Smooth muscle cell (in vitro differentiated cells): Measurements from ENCODE around the gene FRYL. TPM values are rescaled to one million over a fixed set of nuclear protein-coding genes. Genes with fewer than 3 reads are reported as not detected.

Experiments used
- DNase-seq: peaks from one replicate; lab custom pipeline; 2025; ENCODE audit not compliant: unreplicated experiment; lab: John Stamatoyannopoulos, UW
- H2AFZ ChIP-seq: fragments of 200-600 bp; sonication (generic); 2 replicates; pipeline ENCODE4 v1.6.0; 2016; ENCODE audit warnings: antibody characterized with exemption, low read depth, mild to moderate bottlenecking
- H3F3A ChIP-seq: fragments of 200-600 bp; sonication (generic); 2 replicates; pipeline ENCODE4 v1.6.0; 2017; ENCODE audit warnings: antibody characterized with exemption, low read depth
- H3K27ac ChIP-seq: fragments of 200-600 bp; sonication (generic); 2 replicates; pipeline ENCODE4 v1.5.1; 2016; ENCODE audit warnings: low read depth, mild to moderate bottlenecking
- H3K27me3 ChIP-seq: fragments of 200-600 bp; sonication (generic); 2 replicates; pipeline ENCODE4 v1.6.1; 2016; ENCODE audit warnings: low read depth, mild to moderate bottlenecking
- H3K36me3 ChIP-seq: fragments of 200-600 bp; sonication (generic); 2 replicates; pipeline ENCODE4 v1.5.1; 2016; ENCODE audit warnings: low read depth
- H3K4me1 ChIP-seq: fragments of 200-600 bp; sonication (generic); 2 replicates; pipeline ENCODE4 v1.5.1; 2016; ENCODE audit warnings: low read depth
- H3K4me2 ChIP-seq: fragments of 200-600 bp; sonication (generic); 2 replicates; pipeline ENCODE4 v1.6.0; 2016; ENCODE audit warnings: mild to moderate bottlenecking
- H3K4me3 ChIP-seq: fragments of 200-600 bp; sonication (generic); 2 replicates; pipeline ENCODE4 v1.5.1; 2016; ENCODE audit warnings: mild to moderate bottlenecking
- H3K79me2 ChIP-seq: fragments of 200-600 bp; sonication (generic); 2 replicates; pipeline ENCODE4 v1.6.0; 2016; ENCODE audit warnings: low read depth, mild to moderate bottlenecking
- H3K9ac ChIP-seq: fragments of 200-600 bp; sonication (generic); 2 replicates; pipeline ENCODE4 v1.6.0; 2016; ENCODE audit warnings: low read depth
- H3K9me3 ChIP-seq: fragments of 200-600 bp; sonication (generic); replicated peaks from 2 replicates; pipeline ENCODE4 v1.5.1; 2016; ENCODE audit warnings: low read depth
- H4K20me1 ChIP-seq: fragments of 200-600 bp; sonication (generic); 2 replicates; pipeline ENCODE4 v1.6.0; 2016; ENCODE audit warnings: low read depth
- WGBS: methylation state at CpG from one replicate; pipeline ENCODE4 v1.1.7; 2016; ENCODE audit warnings: low lambda C conversion rate; 5-methylcytosine and 5-hydroxymethylcytosine counted together
- polyA plus RNA-seq: library from polyadenylated mRNA; unstranded; fragments of >200 nt; fragmentation: Nextera tagmentation; extraction: Ambion mirVana; gene quantifications from 2 replicates; pipeline ENCODE4 v1.2.1, GENCODE V29; 2016
- total RNA-seq: library from RNA; depleted of rRNA; stranded (reverse); fragments of >200 nt; gene quantifications from 2 replicates; pipeline ENCODE4 v1.2.3, GENCODE V29; 2014
- TF ChIP-seq, protein P1 (sequence below): fragments of 200-600 bp; sonication (generic); IDR thresholded peaks from 2 replicates; pipeline ENCODE4 v1.5.1; 2017; ENCODE audit warnings: borderline replicate concordance, mild to moderate bottlenecking, antibody characterized with exemption; ENCODE audit not compliant: insufficient read depth, poor library complexity, severe bottlenecking

FRYL gene
- total and polyA plus RNA-seq, 2 experiments from 2014 or later: 14.9 to 56.6 TPM

DNA sequence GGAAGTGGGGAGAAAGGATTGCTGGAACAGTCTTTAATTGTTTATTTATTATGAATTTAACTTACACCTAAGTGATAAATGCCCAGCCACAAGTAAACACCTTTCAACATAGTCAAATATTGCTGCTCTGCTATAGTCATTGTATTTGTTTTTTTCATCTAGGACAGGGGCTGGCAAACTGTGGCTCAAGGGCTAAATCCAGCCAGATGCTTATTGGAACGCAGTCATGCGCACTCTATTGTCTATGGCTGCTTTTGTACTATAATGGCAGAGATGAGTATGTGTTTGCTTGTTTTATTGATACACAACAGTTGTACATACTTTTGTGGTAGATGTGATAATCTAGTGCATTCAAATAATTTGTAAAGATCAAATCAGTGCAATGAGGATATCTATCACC, 194.7 kb downstream of the FRYL start:
- Histone ChIP-seq H3K4me1 (no peaks in the 10 kb centered on the region), H3F3A (no peaks in the 10 kb centered on the region), H3K79me2 (no peaks in the 10 kb centered on the region), H3K4me3 (no peak overlapping the region), H3K4me2 (no peak overlapping the region), H4K20me1 (no peaks in the 10 kb centered on the region), H3K36me3 (peaks cover 19% of the 10 kb centered on the region), H3K9me3 (no peaks in the 10 kb centered on the region), H3K27me3 (no peaks in the 10 kb centered on the region), H3K9ac (no peak overlapping the region), H3K27ac (no peak overlapping the region), H2AFZ (no peak overlapping the region)
- TF ChIP-seq, protein P1, sequence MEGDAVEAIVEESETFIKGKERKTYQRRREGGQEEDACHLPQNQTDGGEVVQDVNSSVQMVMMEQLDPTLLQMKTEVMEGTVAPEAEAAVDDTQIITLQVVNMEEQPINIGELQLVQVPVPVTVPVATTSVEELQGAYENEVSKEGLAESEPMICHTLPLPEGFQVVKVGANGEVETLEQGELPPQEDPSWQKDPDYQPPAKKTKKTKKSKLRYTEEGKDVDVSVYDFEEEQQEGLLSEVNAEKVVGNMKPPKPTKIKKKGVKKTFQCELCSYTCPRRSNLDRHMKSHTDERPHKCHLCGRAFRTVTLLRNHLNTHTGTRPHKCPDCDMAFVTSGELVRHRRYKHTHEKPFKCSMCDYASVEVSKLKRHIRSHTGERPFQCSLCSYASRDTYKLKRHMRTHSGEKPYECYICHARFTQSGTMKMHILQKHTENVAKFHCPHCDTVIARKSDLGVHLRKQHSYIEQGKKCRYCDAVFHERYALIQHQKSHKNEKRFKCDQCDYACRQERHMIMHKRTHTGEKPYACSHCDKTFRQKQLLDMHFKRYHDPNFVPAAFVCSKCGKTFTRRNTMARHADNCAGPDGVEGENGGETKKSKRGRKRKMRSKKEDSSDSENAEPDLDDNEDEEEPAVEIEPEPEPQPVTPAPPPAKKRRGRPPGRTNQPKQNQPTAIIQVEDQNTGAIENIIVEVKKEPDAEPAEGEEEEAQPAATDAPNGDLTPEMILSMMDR: no peak
- 96% methylated on average over 2 of the region's 2 CpGs for WGBS
- DNase-seq: no peak

DNA sequence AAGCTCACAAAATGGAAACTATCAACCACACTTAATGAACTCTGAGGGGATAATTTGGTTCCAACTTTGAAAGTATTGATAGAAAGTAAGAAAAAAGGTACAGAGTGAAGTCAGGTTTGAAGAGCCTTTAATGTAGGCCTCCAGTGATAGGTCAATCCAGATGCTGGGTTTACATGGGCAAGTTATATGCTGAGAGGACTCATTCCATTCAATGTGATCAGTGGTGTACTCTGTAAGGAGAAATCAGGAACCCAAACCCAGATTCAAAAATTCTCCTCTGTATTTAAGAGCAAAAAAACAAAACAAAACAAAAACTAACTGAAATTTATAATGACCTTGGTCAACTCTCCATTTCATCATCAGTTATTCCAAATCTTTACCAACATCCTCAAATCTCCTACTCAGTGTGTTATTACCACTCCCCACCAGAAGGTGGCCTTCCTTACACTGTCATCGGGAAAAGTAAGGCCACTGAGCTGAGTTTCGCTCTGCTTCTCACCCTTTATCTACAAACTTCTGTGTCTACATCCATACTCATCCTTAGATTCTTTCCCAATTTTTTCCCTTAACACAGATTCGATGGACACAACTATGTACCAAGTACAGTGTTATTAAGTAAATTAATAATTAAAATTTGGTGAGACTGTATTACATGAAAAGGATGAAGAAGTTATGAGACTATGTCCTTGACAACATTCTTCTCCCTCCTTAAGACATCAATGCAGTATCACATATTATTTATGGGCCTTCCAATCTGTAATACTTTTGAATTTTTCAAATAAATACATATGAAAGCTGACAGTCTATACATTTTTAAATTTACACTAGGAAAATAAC, 201.7 kb downstream of the FRYL start:
- H3K36me3 ChIP-seq: peaks cover 11% of the 10 kb centered on the region
- H3K79me2 ChIP-seq: no peaks in the 10 kb centered on the region
- H2AFZ ChIP-seq: no peak overlapping the region
- peak overlapping the region; percentile 13 for H3K27ac ChIP-seq
- no peak overlapping the region for H3K4me3 ChIP-seq
- H3K9ac ChIP-seq: no peak overlapping the region
- WGBS: 19% methylated on average over 3 of the region's 3 CpGs
- no peaks in the 10 kb centered on the region for H4K20me1 ChIP-seq
- no peaks in the 10 kb centered on the region for H3K27me3 ChIP-seq
- no peak overlapping the region for H3K4me2 ChIP-seq
- H3K9me3 ChIP-seq: no peaks in the 10 kb centered on the region
- peaks cover 9% of the 10 kb centered on the region for H3F3A ChIP-seq
- no peak for DNase-seq
- TF ChIP-seq, protein P1: peak; percentile 88
- no peaks in the 10 kb centered on the region for H3K4me1 ChIP-seq

GRCh38 chr4:48575964-48576363, 204.1 kb downstream of the FRYL start:
- H3K9ac ChIP-seq: no peak overlapping the region
- peaks cover 9% of the 10 kb centered on the region for H3F3A ChIP-seq
- H3K27me3 ChIP-seq: no peaks in the 10 kb centered on the region
- H4K20me1 ChIP-seq: no peaks in the 10 kb centered on the region
- no peak overlapping the region for H3K4me2 ChIP-seq
- H3K9me3 ChIP-seq: no peaks in the 10 kb centered on the region
- H3K4me1 ChIP-seq: no peaks in the 10 kb centered on the region
- TF ChIP-seq, protein P1: no peak
- H3K4me3 ChIP-seq: no peak overlapping the region
- 84% methylated on average over 6 of the region's 6 CpGs for WGBS
- no peak overlapping the region for H2AFZ ChIP-seq
- H3K79me2 ChIP-seq: no peaks in the 10 kb centered on the region
- H3K36me3 ChIP-seq: peaks cover 3% of the 10 kb centered on the region
- DNase-seq: no peak
- H3K27ac ChIP-seq: no peak overlapping the region

DNA sequence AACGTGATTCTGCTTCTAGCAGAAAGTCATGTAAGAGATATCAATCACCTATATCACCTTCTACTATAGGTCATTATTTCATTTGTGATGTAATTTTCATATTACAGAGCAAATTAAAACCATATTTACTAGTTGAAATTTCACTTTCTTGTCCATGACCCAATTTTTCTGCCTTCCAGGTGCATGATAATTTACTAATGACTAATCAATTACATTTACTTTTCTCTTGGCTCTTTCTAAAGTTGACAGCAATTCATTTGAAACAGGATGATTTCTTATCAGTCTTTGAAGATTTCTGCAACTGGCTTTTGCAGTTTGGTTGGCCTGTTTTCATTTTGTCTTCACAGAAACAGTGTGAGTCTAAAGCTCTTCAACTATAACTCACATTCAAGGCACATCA, 208.6 kb downstream of the FRYL start:
- Histone ChIP-seq H4K20me1 (no peaks in the 10 kb centered on the region), H3K9me3 (no peaks in the 10 kb centered on the region), H3F3A (no peaks in the 10 kb centered on the region), H3K4me3 (no peak overlapping the region), H3K36me3 (peaks cover 3% of the 10 kb centered on the region), H2AFZ (no peak overlapping the region), H3K79me2 (no peaks in the 10 kb centered on the region), H3K4me2 (no peak overlapping the region), H3K4me1 (no peaks in the 10 kb centered on the region), H3K27ac (peak overlapping the region; percentile 72), H3K27me3 (no peaks in the 10 kb centered on the region), H3K9ac (peak overlapping the region; percentile 30)
- DNase-seq: no peak
- WGBS: 97% methylated on average over 1 of the region's 1 CpG
- TF ChIP-seq, protein P1: no peak
